DOHH2 (cell line): ENCODE results near the gene ZDHHC12.

Experiments used
- EZH2phosphoT487 ChIP-seq: fragments of 200-600 bp; sonication (generic); IDR thresholded peaks from 2 replicates; pipeline ENCODE4 v1.6.1; 2017; ENCODE audit warnings: borderline replicate concordance, mild to moderate bottlenecking, antibody characterized with exemption, low read length, moderate library complexity, mixed read lengths
- TF ChIP-seq, protein P1 (sequence below): fragments of 200-600 bp; sonication (generic); IDR thresholded peaks from one replicate; pipeline ENCODE4 v1.5.1; 2014; ENCODE audit warnings: antibody characterized with exemption, mild to moderate bottlenecking, low read depth, low read length; ENCODE audit not compliant: poor library complexity, severe bottlenecking

DNA sequence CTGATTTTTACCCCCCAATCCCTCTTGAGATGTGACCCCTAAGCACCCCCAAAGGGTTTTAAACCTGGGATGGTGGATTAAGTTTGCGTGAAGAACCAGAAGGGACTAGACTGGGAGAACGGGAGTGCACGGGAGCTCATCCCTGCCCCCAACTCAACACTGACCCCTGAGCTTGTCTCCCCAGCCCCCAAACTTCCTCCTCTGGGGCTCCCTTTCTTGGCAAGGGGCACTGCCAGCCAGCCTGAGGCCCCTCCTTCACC, 39.9 kb downstream of the ZDHHC12 start:
- TF ChIP-seq, protein P1, sequence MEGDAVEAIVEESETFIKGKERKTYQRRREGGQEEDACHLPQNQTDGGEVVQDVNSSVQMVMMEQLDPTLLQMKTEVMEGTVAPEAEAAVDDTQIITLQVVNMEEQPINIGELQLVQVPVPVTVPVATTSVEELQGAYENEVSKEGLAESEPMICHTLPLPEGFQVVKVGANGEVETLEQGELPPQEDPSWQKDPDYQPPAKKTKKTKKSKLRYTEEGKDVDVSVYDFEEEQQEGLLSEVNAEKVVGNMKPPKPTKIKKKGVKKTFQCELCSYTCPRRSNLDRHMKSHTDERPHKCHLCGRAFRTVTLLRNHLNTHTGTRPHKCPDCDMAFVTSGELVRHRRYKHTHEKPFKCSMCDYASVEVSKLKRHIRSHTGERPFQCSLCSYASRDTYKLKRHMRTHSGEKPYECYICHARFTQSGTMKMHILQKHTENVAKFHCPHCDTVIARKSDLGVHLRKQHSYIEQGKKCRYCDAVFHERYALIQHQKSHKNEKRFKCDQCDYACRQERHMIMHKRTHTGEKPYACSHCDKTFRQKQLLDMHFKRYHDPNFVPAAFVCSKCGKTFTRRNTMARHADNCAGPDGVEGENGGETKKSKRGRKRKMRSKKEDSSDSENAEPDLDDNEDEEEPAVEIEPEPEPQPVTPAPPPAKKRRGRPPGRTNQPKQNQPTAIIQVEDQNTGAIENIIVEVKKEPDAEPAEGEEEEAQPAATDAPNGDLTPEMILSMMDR, result no peak
- no peak for TF ChIP-seq EZH2phosphoT487
